GM21825 (cell line): ENCODE results near the gene LYST.
"Not testable (repeated sequence)": the region's sequence is repeated elsewhere in the genome, so short reads cannot be mapped to it uniquely, and the experiment has no call there.

ENCODE experiments used
- ATAC-seq: cut with Tn5 transposase; IDR thresholded peaks from one replicate; pipeline ENCODE4 v1.9.1; 2021; ENCODE audit warnings: mild to moderate bottlenecking, moderate library complexity; ENCODE audit not compliant: unreplicated experiment

LYST gene

DNA sequence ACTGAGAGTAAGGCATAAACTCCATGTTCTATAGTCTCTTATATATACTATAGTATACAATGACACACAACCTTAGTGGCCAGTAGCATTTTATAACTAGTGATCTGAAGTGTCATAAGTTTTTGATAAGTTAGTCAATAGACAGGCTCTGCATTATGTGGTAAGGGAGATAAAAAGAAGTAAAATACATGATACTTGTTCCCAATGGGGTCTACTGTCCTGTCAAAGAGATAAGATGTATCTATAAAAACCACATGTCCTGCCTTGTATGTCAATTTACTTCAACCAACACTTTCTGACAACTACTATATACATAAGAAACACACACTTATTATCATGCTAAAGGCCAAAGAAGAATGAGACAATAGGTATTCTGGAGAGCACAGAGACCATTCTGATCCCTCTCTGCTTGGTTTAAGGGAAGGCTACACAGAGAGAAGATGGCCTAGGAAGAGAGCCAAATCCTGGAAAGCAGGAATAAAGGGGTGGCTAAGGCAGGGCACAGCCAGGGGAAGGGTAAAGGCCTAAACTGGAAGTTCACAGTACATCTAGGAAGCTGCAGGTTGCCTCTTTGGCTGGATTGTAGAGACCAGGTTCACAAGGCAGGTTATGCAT, 91.4 kb downstream of the LYST start:
- ATAC-seq = no peak

- peak; percentile 94 for ATAC-seq
Observed at GRCh38 chr1:235767795-235768194, 98.9 kb downstream of the LYST start.

DNA sequence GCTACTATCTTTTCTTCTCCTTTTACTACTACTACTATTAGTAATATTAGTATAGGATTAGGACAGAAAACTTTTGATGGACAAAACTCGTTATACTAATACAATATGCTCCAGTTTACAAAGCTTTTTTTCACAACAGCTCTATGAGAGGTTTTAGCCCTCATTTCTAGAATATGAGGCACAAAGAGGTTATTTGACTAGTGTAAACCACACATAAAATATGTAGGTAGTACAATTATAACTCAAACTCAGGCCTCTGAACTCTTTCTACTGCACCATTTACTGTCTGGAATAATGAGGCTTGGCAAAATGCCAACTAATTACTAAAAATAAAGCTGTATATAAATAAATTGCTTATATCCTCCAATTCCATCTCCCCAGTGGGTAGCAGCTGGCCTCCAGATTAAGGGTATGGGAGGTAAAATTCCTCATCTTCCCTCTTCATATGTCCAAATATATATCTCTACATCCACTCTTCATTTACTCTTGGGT, 99.9 kb downstream of the LYST start:
- no peak for ATAC-seq

GRCh38 chr1:235763962-235764361, 102.7 kb downstream of the LYST start:
- ATAC-seq = no peak

DNA sequence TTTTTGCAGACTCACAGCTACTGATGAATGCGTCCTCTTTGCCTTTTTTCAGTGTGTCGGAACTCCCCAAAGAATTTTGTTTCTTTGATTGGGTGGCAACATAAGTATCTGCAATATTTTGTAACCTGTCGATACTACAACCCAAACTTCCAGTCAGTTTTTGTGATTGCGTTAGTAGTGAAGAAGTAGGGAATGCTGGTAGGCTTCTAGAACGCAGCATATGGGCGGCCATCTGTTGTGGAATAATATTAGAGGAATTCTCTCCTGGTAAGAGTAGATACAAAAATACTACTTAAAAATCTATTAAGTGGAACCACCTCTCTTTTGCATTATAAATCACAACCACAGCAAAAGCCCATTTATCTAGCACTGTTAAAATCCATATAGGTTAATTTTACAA, 107.4 kb downstream of the LYST start:
- no peak for ATAC-seq

GRCh38 chr1:235758931-235759330, 107.8 kb downstream of the LYST start:
- ATAC-seq = no peak

DNA sequence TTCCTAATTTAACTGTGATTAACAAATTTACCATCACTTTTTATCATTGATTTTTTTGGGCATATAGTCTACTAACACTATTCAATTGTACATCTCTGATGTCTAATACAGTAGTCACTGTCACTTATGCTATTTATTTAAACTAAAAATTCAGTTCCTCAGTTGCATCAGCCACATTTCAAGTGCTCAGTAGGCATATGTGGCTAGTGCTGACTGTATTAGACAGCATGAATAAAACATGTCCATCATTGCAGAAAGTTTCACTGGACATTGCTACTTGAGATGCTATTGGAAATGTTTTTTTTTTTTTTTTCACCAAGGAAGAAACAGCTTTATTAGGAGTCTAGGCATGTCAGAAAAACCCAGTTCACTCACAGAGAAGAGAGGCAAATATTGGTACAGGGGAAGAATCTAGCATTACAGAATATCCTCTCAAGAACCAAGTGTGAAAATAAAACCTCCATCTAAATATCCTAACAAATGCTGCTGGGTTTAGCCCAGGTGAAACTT, 109.1 kb downstream of the LYST start:
- no peak for ATAC-seq

GRCh38 chr1:235754186-235754585, 112.5 kb downstream of the LYST start:
- ATAC-seq = not testable (repeated sequence)

GRCh38 chr1:235749755-235750300, 116.9 kb downstream of the LYST start:
- no peak for ATAC-seq

DNA sequence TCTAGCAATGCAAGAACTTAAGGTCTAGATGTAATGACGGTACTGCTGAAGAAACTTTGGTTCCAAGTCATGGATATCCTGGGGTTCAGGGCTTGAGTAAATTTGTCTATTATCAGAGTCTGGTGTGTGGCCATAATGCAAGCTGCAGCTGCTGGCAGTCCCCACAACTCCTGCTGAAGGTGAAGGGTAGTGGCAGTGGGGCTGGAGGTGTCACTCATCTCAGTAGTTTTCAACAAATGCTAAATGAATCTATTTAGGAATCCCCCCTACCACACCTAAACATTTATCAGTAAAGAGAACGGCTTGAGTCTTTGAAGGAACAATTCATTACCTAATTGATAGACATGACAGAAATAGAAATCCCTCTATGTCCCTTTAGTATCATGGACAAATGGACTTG, 118.0 kb downstream of the LYST start:
- no peak for ATAC-seq

GRCh38 chr1:235746245-235746644, 120.5 kb downstream of the LYST start:
- ATAC-seq = no peak

- no peak for ATAC-seq
Observed at GRCh38 chr1:235745503-235746136, 121.1 kb downstream of the LYST start.

DNA sequence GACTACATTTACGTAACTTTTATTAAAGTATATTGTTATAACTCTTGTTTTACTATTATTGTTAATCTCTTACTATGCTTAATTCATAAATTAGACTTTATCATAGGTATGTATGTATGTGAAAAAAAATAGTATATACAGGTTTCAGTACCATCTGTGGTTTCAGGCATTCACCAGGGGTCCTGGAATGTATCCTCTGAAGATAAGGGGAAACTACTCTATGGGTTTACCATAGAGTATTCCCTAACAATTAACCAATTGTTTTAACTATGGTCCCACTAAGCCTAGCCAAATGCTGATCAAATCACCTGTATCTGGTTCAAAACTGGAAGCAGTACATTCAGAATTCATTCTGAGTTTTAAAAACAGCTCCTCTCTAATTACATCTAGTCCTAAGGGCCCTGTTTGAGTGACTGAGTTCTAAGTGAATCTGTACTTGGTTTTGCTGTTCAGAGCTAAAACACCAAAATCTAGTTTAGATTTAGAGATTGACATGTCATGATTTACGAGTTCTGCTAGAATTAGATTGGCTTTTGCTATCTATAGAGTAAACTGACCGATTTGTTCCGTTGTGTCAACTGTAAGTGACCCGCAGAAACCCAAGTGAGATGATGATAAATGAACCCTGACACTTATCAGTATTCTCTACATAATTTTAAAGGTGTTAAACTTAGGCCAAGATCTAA, 123.6 kb downstream of the LYST start:
- ATAC-seq = no peak

DNA sequence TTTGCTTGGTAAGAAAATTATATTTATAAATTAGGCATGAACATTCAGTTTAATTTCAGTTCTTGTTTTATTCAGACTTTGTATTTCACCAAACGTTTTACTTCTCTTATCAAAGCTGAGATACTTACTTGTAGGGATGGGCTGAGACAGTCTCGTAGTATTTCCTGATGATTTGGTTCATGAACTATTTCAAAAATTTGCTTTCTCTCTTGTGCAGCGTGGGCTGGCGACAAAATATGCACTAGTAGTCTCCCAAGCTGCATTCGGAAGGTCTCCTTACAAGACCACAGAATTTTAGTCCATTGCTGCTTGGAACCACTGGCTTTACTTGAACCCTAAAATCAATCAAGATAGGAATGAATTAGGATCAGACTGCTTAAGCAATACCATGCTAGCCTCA, 125.4 kb downstream of the LYST start:
- ATAC-seq = no peak

DNA sequence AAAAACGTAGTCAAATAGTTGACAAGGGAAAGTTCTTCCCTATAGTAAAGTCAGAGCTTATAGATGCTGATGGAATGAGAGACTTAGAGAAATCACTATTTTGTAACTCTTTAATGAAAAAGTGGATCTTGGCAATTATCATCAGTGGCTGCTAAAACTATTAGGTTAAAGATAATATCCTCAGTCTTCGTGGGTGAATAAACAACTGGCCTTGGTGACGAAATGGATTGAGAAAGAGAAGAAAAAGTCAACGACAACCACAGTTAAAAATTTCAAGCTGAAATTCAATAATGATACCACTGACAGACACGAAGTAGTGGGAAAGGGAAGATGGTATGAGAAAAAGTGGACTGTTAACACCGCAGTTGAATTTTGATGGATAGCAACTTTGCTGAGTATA, 127.1 kb downstream of the LYST start:
- no peak for ATAC-seq

- ATAC-seq = no peak
Observed at GRCh38 chr1:235739124-235739523, 127.6 kb downstream of the LYST start.

GRCh38 chr1:235737751-235738150, 129.0 kb downstream of the LYST start:
- no peak for ATAC-seq

- ATAC-seq = no peak
Observed at GRCh38 chr1:235736263-235736662, 130.4 kb downstream of the LYST start.

- ATAC-seq = no peak
Observed at GRCh38 chr1:235735621-235736020, 131.1 kb downstream of the LYST start.

DNA sequence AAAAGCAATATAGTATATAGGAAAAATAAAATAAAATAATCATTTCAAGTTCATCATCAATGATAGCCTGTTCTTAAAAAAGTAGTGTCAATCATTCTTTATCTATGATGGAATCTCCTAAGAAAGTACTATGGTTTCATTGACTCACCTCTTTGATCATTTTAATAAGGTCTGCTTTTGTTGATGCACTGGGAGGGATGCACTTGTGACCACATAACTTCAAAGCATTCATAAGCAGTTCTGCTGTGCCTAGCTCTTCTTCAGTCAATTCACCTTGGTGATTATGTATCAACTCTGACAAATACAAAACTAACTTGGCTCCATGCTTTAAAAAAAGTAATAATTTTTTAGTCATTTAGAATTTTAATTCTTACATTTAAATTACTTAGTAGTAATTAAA, 132.4 kb downstream of the LYST start:
- ATAC-seq = no peak

DNA sequence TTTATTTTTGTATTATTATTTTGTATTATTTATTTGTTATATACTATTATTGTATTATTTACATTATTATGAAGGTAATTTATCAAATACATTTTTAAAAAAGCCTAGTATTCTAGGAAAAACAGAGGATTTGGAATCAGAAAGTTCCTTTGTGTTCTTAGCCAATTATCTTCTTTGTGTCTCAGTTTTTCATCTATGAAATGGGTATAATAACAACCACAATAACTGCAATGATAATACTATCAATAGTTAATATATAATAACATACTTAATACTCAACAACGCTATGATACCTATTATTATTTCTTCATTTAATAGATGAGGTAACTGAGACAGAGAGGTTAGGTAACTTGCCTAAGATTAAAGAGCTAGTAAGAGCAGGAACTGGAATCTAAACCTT, 136.7 kb downstream of the LYST start:
- ATAC-seq = no peak

GRCh38 chr1:235726557-235726956, 140.1 kb downstream of the LYST start:
- ATAC-seq = no peak
